Vagina (tissue), 2 donors: Measurements from ENCODE around the gene GTF2IRD1.

ENCODE experiments used
- POLR2A ChIP-seq, 2 donors: fragments of 450-650 bp; IDR thresholded peaks; one replicate each; pipeline ENCODE4 v1.6.1; 2017; ENCODE audit warnings: antibody characterized with exemption in 2 of 2, mild to moderate bottlenecking in 2 of 2, moderate library complexity in 2 of 2
- TF ChIP-seq, protein P1 (sequence below), 3 experiments: fragments of 450-650 bp in 2 of 3; fragments of 200-600 bp in 1 of 3; sonication (generic) in 1 of 3; IDR thresholded peaks; one replicate each; pipeline ENCODE4 v1.5.1; 2017 to 2019; ENCODE audit warnings: antibody characterized with exemption in 3 of 3, mild to moderate bottlenecking in 2 of 3, moderate library complexity in 2 of 3

DNA sequence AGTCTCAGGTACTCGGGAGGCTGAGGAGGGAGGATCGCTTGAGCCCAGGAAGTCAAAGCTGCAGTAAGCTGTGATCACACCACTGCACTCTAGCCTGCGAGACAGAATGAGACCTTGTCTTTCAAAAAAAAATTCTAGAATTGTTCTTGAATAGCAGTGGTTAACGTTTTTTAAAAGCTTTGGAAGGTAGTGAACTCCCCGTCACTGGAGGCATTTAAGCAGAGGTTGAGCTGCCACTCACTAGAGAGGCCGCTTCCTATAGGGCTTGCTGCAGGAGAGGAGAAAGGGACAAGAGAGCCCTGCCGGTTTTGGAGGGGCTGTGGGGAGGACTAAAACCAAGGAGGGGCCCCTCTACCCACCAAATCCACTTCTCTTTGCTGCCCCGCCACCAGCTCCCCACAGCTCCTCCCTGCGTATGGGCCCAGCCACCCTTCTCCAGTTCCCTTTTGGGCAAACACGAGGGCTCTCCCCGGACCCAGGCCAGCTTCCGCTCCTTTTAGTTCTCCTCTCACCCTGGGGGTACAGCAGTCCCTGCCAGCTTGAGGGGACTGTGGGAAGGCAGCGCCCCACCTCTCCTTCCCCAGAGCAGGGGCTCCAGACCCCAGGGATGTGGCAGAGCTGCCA lies 116.9 kb downstream of the GTF2IRD1 start:
- no peak for TF ChIP-seq POLR2A (IDR thresholded peaks at IDR 0.05)
- TF ChIP-seq, protein P1, sequence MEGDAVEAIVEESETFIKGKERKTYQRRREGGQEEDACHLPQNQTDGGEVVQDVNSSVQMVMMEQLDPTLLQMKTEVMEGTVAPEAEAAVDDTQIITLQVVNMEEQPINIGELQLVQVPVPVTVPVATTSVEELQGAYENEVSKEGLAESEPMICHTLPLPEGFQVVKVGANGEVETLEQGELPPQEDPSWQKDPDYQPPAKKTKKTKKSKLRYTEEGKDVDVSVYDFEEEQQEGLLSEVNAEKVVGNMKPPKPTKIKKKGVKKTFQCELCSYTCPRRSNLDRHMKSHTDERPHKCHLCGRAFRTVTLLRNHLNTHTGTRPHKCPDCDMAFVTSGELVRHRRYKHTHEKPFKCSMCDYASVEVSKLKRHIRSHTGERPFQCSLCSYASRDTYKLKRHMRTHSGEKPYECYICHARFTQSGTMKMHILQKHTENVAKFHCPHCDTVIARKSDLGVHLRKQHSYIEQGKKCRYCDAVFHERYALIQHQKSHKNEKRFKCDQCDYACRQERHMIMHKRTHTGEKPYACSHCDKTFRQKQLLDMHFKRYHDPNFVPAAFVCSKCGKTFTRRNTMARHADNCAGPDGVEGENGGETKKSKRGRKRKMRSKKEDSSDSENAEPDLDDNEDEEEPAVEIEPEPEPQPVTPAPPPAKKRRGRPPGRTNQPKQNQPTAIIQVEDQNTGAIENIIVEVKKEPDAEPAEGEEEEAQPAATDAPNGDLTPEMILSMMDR (IDR thresholded peaks at IDR 0.05): no peak
